Measurements from ENCODE around the gene N4BP3. TPM values are rescaled to one million over a fixed set of nuclear protein-coding genes. Genes with fewer than 3 reads are reported as not detected.

Gene N4BP3
- total and polyA plus RNA-seq, 2 of the 13 experiments (the other 11 are each of a cell fraction or from before 2014, with no cell fraction given) = 0.13 TPM; not detected in 1

- TF ChIP-seq ZNF790 (CRISPR knock-in tag; IDR thresholded peaks at IDR 0.05; ENCODE audit: borderline replicate concordance) = no peak
- no peak for TF ChIP-seq ZBTB21 (CRISPR knock-in tag; IDR thresholded peaks at IDR 0.05)
These were observed 29.3 kb downstream of the N4BP3 start (continued) for GRCh38 chr5:178142642-178143041.

- FAIRE-seq (no peak), ATAC-seq (no peak), DNase-seq (ENCODE audit: low spot score) (no peak)
- H4K20me1 ChIP-seq (ENCODE audit: insufficient read depth, low read length) = peaks cover 3% of the 10 kb centered on the region; the same call in 1 of the 2 replicates
- H3K27me3 ChIP-seq (ENCODE audit: control insufficient read depth in 1 of 2, insufficient read depth in 2 of 2, low read length in 2 of 2) = no peaks in the 10 kb centered on the region
- peaks cover 23 to 48% of the 10 kb centered on the region in 2 experiments for H3K36me3 ChIP-seq (replicated peaks in 1 of 2; ENCODE audit: control insufficient read depth in 1 of 2, insufficient read depth in 2 of 2, low read length in 2 of 2)
- H3K9ac ChIP-seq (ENCODE audit: insufficient read depth, low read depth, low read length) = no peak overlapping the region
- no TSS peak for BruUV-seq (replicated peaks)
- H3K4me1 ChIP-seq (ENCODE audit: insufficient read depth, low read length) = no peaks in the 10 kb centered on the region
- 97% methylated on average over 5 of the region's 6 CpGs for WGBS (ENCODE audit: low lambda C conversion rate)
- in situ Hi-C loops (cut with HindIII; ENCODE audit: extremely low pct_ligation_motif_present, low pct_unique_long_range_greater_than_20kb) (no loop called here), intact Hi-C loops (cut with micrococcal nuclease; ENCODE audit: unreplicated experiment) (no loop called here)
- no peak overlapping the region for H3K4me2 ChIP-seq (ENCODE audit: low read depth, low read length)
- no peaks in the 10 kb centered on the region for H3K79me2 ChIP-seq (ENCODE audit: insufficient read depth, low read length)
- H2AFZ ChIP-seq (ENCODE audit: low read length) = no peak overlapping the region
- ChIA-PET POLR2A (no interaction called here), CTCF (ENCODE audit: low intra/inter-chr PET ratio, low total read pairs) (no interaction called here)
- H3K4me3 ChIP-seq (replicated peaks in 1 of 3; ENCODE audit: insufficient read depth in 1 of 3, low read depth in 2 of 3, low read length in 3 of 3) = no peak overlapping the region
- H3K27ac ChIP-seq (ENCODE audit: extremely low read length, insufficient read depth, low read length) = no peak overlapping the region
- no peaks in the 10 kb centered on the region for H3K9me3 ChIP-seq (ENCODE audit: low read length)
- TF ChIP-seq SAP130 (CRISPR knock-in tag; IDR thresholded peaks at IDR 0.05; ENCODE audit: low read depth) = no peak
- no peak for TF ChIP-seq GLI4 (CRISPR knock-in tag; IDR thresholded peaks at IDR 0.05; ENCODE audit: borderline replicate concordance)
- TF ChIP-seq HNF4G (IDR thresholded peaks at IDR 0.05; ENCODE audit: borderline replicate concordance, low read depth, low read length) = no peak
- TF ChIP-seq HNF4G (CRISPR knock-in tag; IDR thresholded peaks at IDR 0.05; ENCODE audit: borderline replicate concordance, low read depth) = no peak
- TF ChIP-seq ZNF101 (CRISPR knock-in tag; IDR thresholded peaks at IDR 0.05; ENCODE audit: borderline replicate concordance, low read depth) = no peak
- no peak for TF ChIP-seq MTA3 (CRISPR knock-in tag; IDR thresholded peaks at IDR 0.05)
- TF ChIP-seq ZNF83 (CRISPR knock-in tag; IDR thresholded peaks at IDR 0.05; ENCODE audit: borderline replicate concordance) = no peak
- no peak for TF ChIP-seq CBX5 (CRISPR knock-in tag; IDR thresholded peaks at IDR 0.05; ENCODE audit: borderline replicate concordance)
- TF ChIP-seq ZBTB20 (CRISPR knock-in tag; IDR thresholded peaks at IDR 0.05; ENCODE audit: borderline replicate concordance, low read depth) = no peak
- no peak for TF ChIP-seq ZBTB7B (CRISPR knock-in tag; IDR thresholded peaks at IDR 0.05)
- TF ChIP-seq NFIC (IDR thresholded peaks at IDR 0.05; ENCODE audit: low read length) = no peak
- TF ChIP-seq ZNF513 (CRISPR knock-in tag; conservative IDR thresholded peaks at IDR 0.05) = no peak
- no peak for TF ChIP-seq E2F2 (CRISPR knock-in tag; IDR thresholded peaks at IDR 0.05; ENCODE audit: borderline replicate concordance)
- TF ChIP-seq KLF15 (CRISPR knock-in tag; IDR thresholded peaks at IDR 0.05; ENCODE audit: borderline replicate concordance) = no peak
- TF ChIP-seq RCOR2 (CRISPR knock-in tag; IDR thresholded peaks at IDR 0.05) = no peak
- TF ChIP-seq NFYB (CRISPR knock-in tag; IDR thresholded peaks at IDR 0.05) = no peak
- no peak for TF ChIP-seq ZNF383 (CRISPR knock-in tag; IDR thresholded peaks at IDR 0.05; ENCODE audit: borderline replicate concordance)
- TF ChIP-seq ZBTB34 (CRISPR knock-in tag; IDR thresholded peaks at IDR 0.05) = no peak
- TF ChIP-seq ZNF784 (CRISPR knock-in tag; IDR thresholded peaks at IDR 0.05; ENCODE audit: borderline replicate concordance) = no peak
These were observed 29.9 kb downstream of the N4BP3 start for GRCh38 chr5:178143246-178143645.
